Measurements from ENCODE around the gene DOCK10.

DNA sequence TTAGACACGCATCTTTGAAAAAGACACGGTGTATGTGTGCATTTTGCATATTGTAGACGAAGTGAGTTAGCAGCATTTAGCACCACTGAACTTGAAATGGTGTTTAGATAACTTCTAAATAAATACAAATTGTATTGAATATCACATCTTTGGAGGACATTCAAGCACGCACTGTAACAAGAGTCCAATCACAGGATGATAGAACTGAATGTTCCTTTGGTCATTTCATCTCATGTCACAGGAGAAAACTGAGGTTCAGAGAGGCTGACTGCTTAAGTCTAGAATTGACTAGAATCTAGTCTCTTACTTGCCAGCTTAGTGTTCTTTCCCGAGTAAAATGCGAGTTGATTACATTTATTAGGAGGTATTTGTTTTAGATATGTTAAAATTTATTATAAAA lies 206.9 kb downstream of the DOCK10 start:
- TF ChIP-seq POLR2A (IDR thresholded peaks at IDR 0.05; ENCODE audit: low read length) (no peak), GATA1 (IDR thresholded peaks at IDR 0.05; ENCODE audit: low read depth, low read length) (no peak)

Data from erythroblast (primary cell).